Measurements from ENCODE around the gene SLC25A27. TPM values are rescaled to one million over a fixed set of nuclear protein-coding genes. Genes with fewer than 3 reads are reported as not detected.

SLC25A27 gene
- polyA plus RNA-seq, 1 donor (not counting 4 experiments of a cell fraction or from before 2014, with no cell fraction given) = 10.4 TPM

DNA sequence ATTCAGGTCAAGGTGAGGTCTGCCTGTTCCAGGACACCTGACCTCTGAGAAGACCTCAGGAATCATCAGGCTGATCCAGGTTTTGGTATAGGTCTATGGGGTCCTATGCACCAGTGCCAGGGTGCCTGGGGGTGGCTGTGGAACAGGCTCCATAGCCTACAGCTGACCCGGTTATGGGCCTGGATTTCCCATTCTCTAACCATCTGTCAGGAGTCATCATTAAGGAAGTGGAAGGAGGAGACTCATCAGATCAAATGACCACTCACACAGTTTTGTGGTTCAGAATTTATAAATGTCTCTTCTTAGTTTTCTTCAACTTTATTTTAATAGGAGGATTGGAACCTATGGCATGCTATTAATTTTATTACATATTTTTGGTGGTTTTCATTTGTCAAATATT lies 67.6 kb downstream of the SLC25A27 start:
- Histone ChIP-seq H3K4me1 (ENCODE audit: control insufficient read depth, extremely low read depth, insufficient read depth, low read length) (peaks cover 9% of the 10 kb centered on the region), H3K4me2 (ENCODE audit: control insufficient read depth, extremely low read depth, insufficient read depth, low read depth, low read length) (no peak overlapping the region), H3K27me3 (ENCODE audit: control insufficient read depth, extremely low read depth, insufficient read depth, low read length) (no peaks in the 10 kb centered on the region), H3K9me3 (ENCODE audit: control insufficient read depth, low read depth, low read length) (no peaks in the 10 kb centered on the region), H3K4me3 (ENCODE audit: control insufficient read depth in 2 of 3, extremely low read depth in 1 of 3, insufficient read depth in 2 of 3, low read depth in 1 of 3, low read length in 3 of 3) (no peak overlapping the region), H3K79me2 (ENCODE audit: control insufficient read depth, insufficient read depth, low read length) (no peaks in the 10 kb centered on the region), H2AFZ (ENCODE audit: control insufficient read depth, low read length) (no peak overlapping the region), H3K9ac (ENCODE audit: control insufficient read depth, extremely low read depth, insufficient read depth, low read length) (no peak overlapping the region), H4K20me1 (ENCODE audit: control insufficient read depth, extremely low read depth, insufficient read depth, low read length) (peaks cover 2% of the 10 kb centered on the region), H3K27ac (ENCODE audit: control insufficient read depth, insufficient read depth, low read length) (no peak overlapping the region), H3K9me1 (ENCODE audit: control insufficient read depth, extremely low read depth, insufficient read depth, low read length) (no peaks in the 10 kb centered on the region), H3K36me3 (ENCODE audit: control insufficient read depth in 2 of 2, extremely low read depth in 1 of 2, insufficient read depth in 2 of 2, low read length in 2 of 2) (no peaks in the 10 kb centered on the region)
- no peak for TF ChIP-seq EZH2 (IDR thresholded peaks at IDR 0.05; ENCODE audit: low read length)
- TF ChIP-seq, protein P1, sequence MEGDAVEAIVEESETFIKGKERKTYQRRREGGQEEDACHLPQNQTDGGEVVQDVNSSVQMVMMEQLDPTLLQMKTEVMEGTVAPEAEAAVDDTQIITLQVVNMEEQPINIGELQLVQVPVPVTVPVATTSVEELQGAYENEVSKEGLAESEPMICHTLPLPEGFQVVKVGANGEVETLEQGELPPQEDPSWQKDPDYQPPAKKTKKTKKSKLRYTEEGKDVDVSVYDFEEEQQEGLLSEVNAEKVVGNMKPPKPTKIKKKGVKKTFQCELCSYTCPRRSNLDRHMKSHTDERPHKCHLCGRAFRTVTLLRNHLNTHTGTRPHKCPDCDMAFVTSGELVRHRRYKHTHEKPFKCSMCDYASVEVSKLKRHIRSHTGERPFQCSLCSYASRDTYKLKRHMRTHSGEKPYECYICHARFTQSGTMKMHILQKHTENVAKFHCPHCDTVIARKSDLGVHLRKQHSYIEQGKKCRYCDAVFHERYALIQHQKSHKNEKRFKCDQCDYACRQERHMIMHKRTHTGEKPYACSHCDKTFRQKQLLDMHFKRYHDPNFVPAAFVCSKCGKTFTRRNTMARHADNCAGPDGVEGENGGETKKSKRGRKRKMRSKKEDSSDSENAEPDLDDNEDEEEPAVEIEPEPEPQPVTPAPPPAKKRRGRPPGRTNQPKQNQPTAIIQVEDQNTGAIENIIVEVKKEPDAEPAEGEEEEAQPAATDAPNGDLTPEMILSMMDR (optimal IDR thresholded peaks at IDR 0.05 in 1 of 3, IDR thresholded peaks at IDR 0.05 in 1 of 3, conservative IDR thresholded peaks at IDR 0.05 in 1 of 3; ENCODE audit: extremely low read depth in 1 of 3, insufficient read depth in 2 of 3, low read length in 3 of 3) = no peak
- DNase-seq (ENCODE audit: low read depth, low spot score) = no peak
- no peak for FAIRE-seq
- dilution Hi-C loops (cut with MboI; ENCODE audit: extremely low pct_ligation_motif_present, low sequenced_read_pairs) = no loop called here

Other genes starting within 250 kb of the SLC25A27 start
- gene RCAN2, start 161.5 kb upstream of the SLC25A27 start, polyA plus RNA-seq = 0.02 to 0.04 TPM in 2 of 3 replicates, not detected in the other
- 0.77 to 1.6 TPM (median 1.5 TPM) in 3 replicates for gene CYP39A1, start 157 bp upstream of the SLC25A27 start, polyA plus RNA-seq
- 0.01 to 0.25 TPM (median 0.23 TPM) in 3 replicates for gene TDRD6, start 34.9 kb downstream of the SLC25A27 start, polyA plus RNA-seq
- 2.3 to 5.7 TPM (median 4.8 TPM) in 3 replicates for gene PLA2G7, start 82.4 kb downstream of the SLC25A27 start, polyA plus RNA-seq
- gene ANKRD66, start 94.0 kb downstream of the SLC25A27 start, polyA plus RNA-seq = not detected in 3 replicates
- 0.05 to 0.07 TPM (median 0.06 TPM) in 3 replicates for gene MEP1A, start 140.4 kb downstream of the SLC25A27 start, polyA plus RNA-seq

Measured in keratinocyte (primary cell).